ENCODE measurements around the gene FAM210A. TPM values are rescaled to one million over a fixed set of nuclear protein-coding genes. Genes with fewer than 3 reads are reported as not detected.
"Not testable (repeated sequence)": the region's sequence is repeated elsewhere in the genome, so short reads cannot be mapped to it uniquely, and the experiment has no call there.

The FAM210A gene
- total and polyA plus RNA-seq, 2 donors = 7.4 to 13.3 TPM

GRCh38 chr18:13688191-13689136 is 37.9 kb downstream of the FAM210A start:
- 98% methylated on average over 21 of the region's 21 CpGs for WGBS
- no peak overlapping the region for H3K4me3 ChIP-seq (ENCODE audit: low read length in 2 of 2)
- H3K9me3 ChIP-seq (ENCODE audit: control insufficient read depth in 2 of 2, insufficient read depth in 1 of 2, low read length in 1 of 2) = peaks cover 0 to 5% of the 10 kb centered on the region in 2 donors
- no peak overlapping the region for H3K27ac ChIP-seq (ENCODE audit: low read depth in 1 of 2, low read length in 1 of 2)
- no peak for DNase-seq (ENCODE audit: low read depth in 6 of 9, low spot score in 9 of 9)
- H3K36me3 ChIP-seq (ENCODE audit: control insufficient read depth in 2 of 2, insufficient read depth in 2 of 2, low read length in 1 of 2) = no peaks in the 10 kb centered on the region
- H3K4me1 ChIP-seq (ENCODE audit: control insufficient read depth in 2 of 2, insufficient read depth in 2 of 2, low read length in 2 of 2) = no peaks in the 10 kb centered on the region
- H3K27me3 ChIP-seq (ENCODE audit: control insufficient read depth in 2 of 2, insufficient read depth in 1 of 2, low read length in 1 of 2) = no peaks in the 10 kb centered on the region

- Histone ChIP-seq H3K27me3 (ENCODE audit: control insufficient read depth in 2 of 2, insufficient read depth in 1 of 2, low read length in 1 of 2) (no peaks in the 10 kb centered on the region), H3K4me1 (ENCODE audit: control insufficient read depth in 2 of 2, insufficient read depth in 2 of 2, low read length in 2 of 2) (no peaks in the 10 kb centered on the region), H3K9me3 (ENCODE audit: control insufficient read depth in 2 of 2, insufficient read depth in 1 of 2, low read length in 1 of 2) (peaks cover 0 to 5% of the 10 kb centered on the region in 2 donors), H3K36me3 (ENCODE audit: control insufficient read depth in 2 of 2, insufficient read depth in 2 of 2, low read length in 1 of 2) (no peaks in the 10 kb centered on the region), H3K4me3 (ENCODE audit: low read length in 2 of 2) (no peak overlapping the region), H3K27ac (ENCODE audit: low read depth in 1 of 2, low read length in 1 of 2) (no peak overlapping the region)
- 98% methylated on average over 4 of the region's 4 CpGs for WGBS
- no peak for DNase-seq (ENCODE audit: low read depth in 6 of 9, low spot score in 9 of 9)
These were observed 41.8 kb downstream of the FAM210A start for GRCh38 chr18:13684546-13684945.

DNA sequence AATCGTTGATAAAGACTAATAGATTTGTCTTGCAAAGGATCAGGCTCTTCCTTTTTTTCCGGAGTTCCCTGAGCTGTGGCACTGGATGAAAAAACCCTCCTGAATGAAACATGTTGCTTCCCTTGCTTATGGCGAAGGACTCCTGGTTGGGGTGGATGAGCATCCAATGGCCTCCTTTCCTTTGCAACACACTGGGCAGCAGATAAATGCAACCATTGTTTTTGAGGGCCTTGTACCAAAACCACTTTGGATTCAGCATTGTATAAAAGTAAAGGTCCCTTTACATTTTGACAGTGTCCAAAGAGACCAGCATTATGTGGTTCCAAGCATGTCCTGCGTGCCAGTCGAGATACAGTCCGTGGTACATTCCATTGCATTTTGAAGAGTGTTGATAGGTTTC is 44.7 kb downstream of the FAM210A start:
- no peak overlapping the region for H3K4me3 ChIP-seq (ENCODE audit: low read length in 2 of 2)
- no peaks in the 10 kb centered on the region for H3K4me1 ChIP-seq (ENCODE audit: control insufficient read depth in 2 of 2, insufficient read depth in 2 of 2, low read length in 2 of 2)
- H3K36me3 ChIP-seq (ENCODE audit: control insufficient read depth in 2 of 2, insufficient read depth in 2 of 2, low read length in 1 of 2) = no peaks in the 10 kb centered on the region
- no peaks in the 10 kb centered on the region for H3K9me3 ChIP-seq (ENCODE audit: control insufficient read depth in 2 of 2, insufficient read depth in 1 of 2, low read length in 1 of 2)
- WGBS = 97% methylated on average over 6 of the region's 6 CpGs
- DNase-seq (ENCODE audit: low read depth in 6 of 9, low spot score in 9 of 9) = no peak
- no peak overlapping the region for H3K27ac ChIP-seq (ENCODE audit: low read depth in 1 of 2, low read length in 1 of 2)
- no peaks in the 10 kb centered on the region for H3K27me3 ChIP-seq (ENCODE audit: control insufficient read depth in 2 of 2, insufficient read depth in 1 of 2, low read length in 1 of 2)

- Histone ChIP-seq H3K4me1 (ENCODE audit: control insufficient read depth in 2 of 2, insufficient read depth in 2 of 2, low read length in 2 of 2) (no peaks in the 10 kb centered on the region), H3K9me3 (ENCODE audit: control insufficient read depth in 2 of 2, insufficient read depth in 1 of 2, low read length in 1 of 2) (no peaks in the 10 kb centered on the region), H3K36me3 (ENCODE audit: control insufficient read depth in 2 of 2, insufficient read depth in 2 of 2, low read length in 1 of 2) (no peaks in the 10 kb centered on the region), H3K27ac (ENCODE audit: low read depth in 1 of 2, low read length in 1 of 2) (no peak overlapping the region), H3K27me3 (ENCODE audit: control insufficient read depth in 2 of 2, insufficient read depth in 1 of 2, low read length in 1 of 2) (no peaks in the 10 kb centered on the region), H3K4me3 (ENCODE audit: low read length in 2 of 2) (no peak overlapping the region)
- DNase-seq (ENCODE audit: low read depth in 6 of 9, low spot score in 9 of 9) = peak in 2 of 9 donors; percentile 20 to 22
- WGBS = 92% methylated on average over 5 of the region's 5 CpGs
These were observed 45.7 kb downstream of the FAM210A start for GRCh38 chr18:13680612-13681011.

- H3K4me3 ChIP-seq (ENCODE audit: low read length in 2 of 2); H3K36me3 ChIP-seq (ENCODE audit: control insufficient read depth in 2 of 2, insufficient read depth in 2 of 2, low read length in 1 of 2); H3K4me1 ChIP-seq (ENCODE audit: control insufficient read depth in 2 of 2, insufficient read depth in 2 of 2, low read length in 2 of 2); DNase-seq (ENCODE audit: low read depth in 6 of 9, low spot score in 9 of 9); H3K27ac ChIP-seq (ENCODE audit: low read depth in 1 of 2, low read length in 1 of 2); H3K27me3 ChIP-seq (ENCODE audit: control insufficient read depth in 2 of 2, insufficient read depth in 1 of 2, low read length in 1 of 2); H3K9me3 ChIP-seq (ENCODE audit: control insufficient read depth in 2 of 2, insufficient read depth in 1 of 2, low read length in 1 of 2): not testable (repeated sequence)
- 99% methylated on average over 13 of the region's 13 CpGs for WGBS
These were observed 49.0 kb downstream of the FAM210A start for GRCh38 chr18:13677350-13677749.

- Histone ChIP-seq H3K4me3 (ENCODE audit: low read length in 2 of 2) (no peak overlapping the region), H3K27me3 (ENCODE audit: control insufficient read depth in 2 of 2, insufficient read depth in 1 of 2, low read length in 1 of 2) (no peaks in the 10 kb centered on the region), H3K36me3 (ENCODE audit: control insufficient read depth in 2 of 2, insufficient read depth in 2 of 2, low read length in 1 of 2) (no peaks in the 10 kb centered on the region), H3K9me3 (ENCODE audit: control insufficient read depth in 2 of 2, insufficient read depth in 1 of 2, low read length in 1 of 2) (no peaks in the 10 kb centered on the region), H3K4me1 (ENCODE audit: control insufficient read depth in 2 of 2, insufficient read depth in 2 of 2, low read length in 2 of 2) (no peaks in the 10 kb centered on the region), H3K27ac (ENCODE audit: low read depth in 1 of 2, low read length in 1 of 2) (no peak overlapping the region)
- DNase-seq (ENCODE audit: low read depth in 6 of 9, low spot score in 9 of 9) = peak in 3 of 9 donors; percentile 13 to 47 (median 28)
- WGBS = 98% methylated on average over 6 of the region's 6 CpGs
These were observed 49.9 kb downstream of the FAM210A start for GRCh38 chr18:13676471-13676870.

DNA sequence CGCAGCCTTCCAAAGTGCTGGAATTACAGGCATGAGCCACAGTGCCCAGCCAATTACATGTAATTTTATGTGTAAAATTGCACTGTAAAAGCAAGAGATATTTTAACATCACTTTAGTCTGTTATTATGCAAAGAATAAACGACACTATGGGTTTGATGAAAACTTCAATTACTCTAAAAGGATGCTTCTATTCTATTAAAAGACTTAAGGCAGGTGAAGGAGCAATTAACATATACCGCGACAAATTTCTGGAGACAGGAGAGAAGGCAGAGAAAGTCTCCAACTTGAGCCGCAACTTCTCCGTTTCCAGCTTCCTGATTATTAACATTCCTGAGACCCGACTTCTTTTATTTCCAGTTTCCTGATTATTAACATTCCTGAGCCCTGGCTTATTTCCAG is 53.7 kb downstream of the FAM210A start:
- WGBS = 95% methylated on average over 7 of the region's 7 CpGs
- Histone ChIP-seq H3K9me3 (ENCODE audit: control insufficient read depth in 2 of 2, insufficient read depth in 1 of 2, low read length in 1 of 2) (no peaks in the 10 kb centered on the region), H3K36me3 (ENCODE audit: control insufficient read depth in 2 of 2, insufficient read depth in 2 of 2, low read length in 1 of 2) (peaks cover 0 to 7% of the 10 kb centered on the region in 2 donors), H3K4me1 (ENCODE audit: control insufficient read depth in 2 of 2, insufficient read depth in 2 of 2, low read length in 2 of 2) (no peaks in the 10 kb centered on the region), H3K4me3 (ENCODE audit: low read length in 2 of 2) (no peak overlapping the region), H3K27me3 (ENCODE audit: control insufficient read depth in 2 of 2, insufficient read depth in 1 of 2, low read length in 1 of 2) (no peaks in the 10 kb centered on the region), H3K27ac (ENCODE audit: low read depth in 1 of 2, low read length in 1 of 2) (no peak overlapping the region)
- DNase-seq (ENCODE audit: low read depth in 6 of 9, low spot score in 9 of 9) = peak in 1 of 9 donors; percentile 45

- Histone ChIP-seq H3K27me3 (ENCODE audit: control insufficient read depth in 2 of 2, insufficient read depth in 1 of 2, low read length in 1 of 2) (no peaks in the 10 kb centered on the region), H3K4me1 (ENCODE audit: control insufficient read depth in 2 of 2, insufficient read depth in 2 of 2, low read length in 2 of 2) (no peaks in the 10 kb centered on the region), H3K4me3 (ENCODE audit: low read length in 2 of 2) (no peak overlapping the region), H3K36me3 (ENCODE audit: control insufficient read depth in 2 of 2, insufficient read depth in 2 of 2, low read length in 1 of 2) (peaks cover 0 to 7% of the 10 kb centered on the region in 2 donors), H3K9me3 (ENCODE audit: control insufficient read depth in 2 of 2, insufficient read depth in 1 of 2, low read length in 1 of 2) (no peaks in the 10 kb centered on the region), H3K27ac (ENCODE audit: low read depth in 1 of 2, low read length in 1 of 2) (no peak overlapping the region)
- 96% methylated on average over 2 of the region's 2 CpGs for WGBS
- no peak for DNase-seq (ENCODE audit: low read depth in 6 of 9, low spot score in 9 of 9)
These were observed 64.5 kb downstream of the FAM210A start for GRCh38 chr18:13661779-13662256.

DNA sequence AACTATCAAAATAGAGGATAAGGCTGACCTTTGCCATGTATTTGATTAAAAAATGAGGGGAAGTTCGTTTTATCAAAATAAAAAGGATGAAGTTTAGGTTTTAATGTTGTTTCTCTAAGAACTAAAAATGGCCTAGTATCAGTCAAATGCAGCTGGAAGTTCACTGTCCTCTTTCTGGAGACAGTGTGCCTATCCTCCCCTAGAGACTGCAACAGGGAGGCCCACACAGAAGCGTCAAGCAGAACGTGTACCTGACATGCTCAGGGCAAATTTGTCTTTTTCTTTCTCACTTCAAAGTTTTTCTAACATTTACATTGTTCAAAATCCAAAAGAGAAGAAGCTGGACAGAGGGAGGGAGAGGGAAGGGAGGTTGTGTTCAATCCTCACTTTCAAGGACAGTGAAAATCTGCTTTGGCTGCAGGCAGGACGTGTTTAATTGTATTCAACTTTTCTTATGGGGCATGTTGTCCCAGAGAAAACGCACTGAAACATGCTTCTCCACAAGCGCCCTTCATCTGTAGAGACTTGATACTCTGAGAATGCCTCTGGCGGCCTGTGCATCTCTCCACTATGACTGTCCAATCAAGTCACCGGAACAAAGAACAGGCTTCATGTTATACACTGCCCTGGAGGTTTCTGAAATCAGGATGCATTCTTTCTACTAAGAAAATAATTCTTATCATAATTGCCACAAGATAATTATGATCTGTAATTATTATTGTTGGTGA is 65.1 kb downstream of the FAM210A start:
- H3K27me3 ChIP-seq (ENCODE audit: control insufficient read depth in 2 of 2, insufficient read depth in 1 of 2, low read length in 1 of 2) = no peaks in the 10 kb centered on the region
- H3K36me3 ChIP-seq (ENCODE audit: control insufficient read depth in 2 of 2, insufficient read depth in 2 of 2, low read length in 1 of 2) = peaks cover 0 to 4% of the 10 kb centered on the region in 2 donors
- no peak for DNase-seq (ENCODE audit: low read depth in 6 of 9, low spot score in 9 of 9)
- no peaks in the 10 kb centered on the region for H3K4me1 ChIP-seq (ENCODE audit: control insufficient read depth in 2 of 2, insufficient read depth in 2 of 2, low read length in 2 of 2)
- 96% methylated on average over 8 of the region's 8 CpGs for WGBS
- H3K9me3 ChIP-seq (ENCODE audit: control insufficient read depth in 2 of 2, insufficient read depth in 1 of 2, low read length in 1 of 2) = no peaks in the 10 kb centered on the region
- H3K27ac ChIP-seq (ENCODE audit: low read depth in 1 of 2, low read length in 1 of 2) = no peak overlapping the region
- no peak overlapping the region for H3K4me3 ChIP-seq (ENCODE audit: low read length in 2 of 2)

Measured in thymus (tissue), 11 donors.